ENCODE measurements around the gene PSKH1.
"Not testable (repeated sequence)": the region's sequence is repeated elsewhere in the genome, so short reads cannot be mapped to it uniquely, and the experiment has no call there.

The PSKH1 gene

DNA sequence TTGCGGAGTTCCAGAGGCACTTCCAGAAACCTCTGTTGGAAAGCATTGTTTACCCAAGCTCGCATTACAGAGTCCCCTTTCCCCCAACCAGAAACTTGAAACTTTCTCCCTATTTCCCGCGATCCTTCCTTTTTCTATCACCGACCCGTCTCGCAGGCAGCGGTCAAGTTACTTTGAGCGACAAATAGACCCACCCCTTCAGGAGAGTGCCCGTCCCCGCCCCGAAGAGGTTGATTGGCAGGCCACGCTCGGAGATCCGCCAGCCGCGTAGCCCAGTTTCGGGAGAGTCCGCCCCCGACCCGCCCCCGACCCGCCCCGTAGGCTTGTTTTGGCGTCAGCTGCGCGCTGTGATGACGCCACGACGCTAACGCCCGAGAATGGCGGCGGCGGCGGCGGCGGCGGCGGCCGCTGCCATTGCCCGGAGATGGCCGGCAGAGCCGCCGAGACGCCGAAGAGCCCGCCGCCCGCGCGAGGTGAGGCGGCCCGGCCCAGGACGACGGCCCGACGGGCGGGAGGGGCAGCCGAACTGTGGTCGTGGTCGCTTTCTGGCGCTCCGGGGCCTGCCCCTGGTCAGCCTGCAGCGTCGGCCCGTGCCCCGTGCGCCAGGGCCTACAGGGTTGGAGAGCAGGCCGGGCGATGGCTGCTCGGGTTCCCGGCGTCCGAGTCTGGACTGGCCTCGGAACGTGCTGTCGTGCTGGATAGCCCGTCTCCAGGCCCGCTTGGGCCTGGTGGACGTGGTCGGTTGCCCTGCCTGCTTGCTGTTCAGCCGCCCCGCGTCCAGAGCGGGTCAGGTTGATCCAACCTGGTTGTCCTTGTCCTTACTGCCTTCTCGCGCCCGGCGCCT is at the start of gene PSKH1:
Gene PSKH1 (plus strand): TSS at position 356 of the 844 bp plus-strand sequence. CDS start 15,496 bp downstream, outside the sequence.
- DNase-seq (ENCODE audit: low read depth): peak; percentile 91

DNA sequence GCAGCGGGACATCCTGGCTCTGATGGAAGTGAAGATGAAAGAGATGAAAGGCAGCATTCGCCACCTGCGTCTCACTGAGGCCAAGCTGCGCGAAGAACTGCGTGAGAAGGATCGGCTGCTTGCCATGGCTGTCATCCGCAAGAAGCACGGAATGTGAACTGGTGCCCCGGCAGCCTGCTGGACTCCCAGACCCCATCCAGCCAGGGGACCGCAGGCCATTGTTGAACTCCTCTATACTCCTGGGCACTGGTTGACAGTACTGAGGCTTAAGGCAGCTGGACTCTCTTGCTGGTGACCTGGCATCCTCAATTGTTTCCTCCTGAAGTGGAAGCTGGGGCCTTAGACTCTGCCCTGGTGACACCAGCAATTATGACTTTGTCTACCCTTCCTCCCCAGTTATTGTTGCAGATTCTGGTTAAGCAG is 49.7 kb upstream of the PSKH1 start:
- no peak for DNase-seq (ENCODE audit: low read depth)

DNA sequence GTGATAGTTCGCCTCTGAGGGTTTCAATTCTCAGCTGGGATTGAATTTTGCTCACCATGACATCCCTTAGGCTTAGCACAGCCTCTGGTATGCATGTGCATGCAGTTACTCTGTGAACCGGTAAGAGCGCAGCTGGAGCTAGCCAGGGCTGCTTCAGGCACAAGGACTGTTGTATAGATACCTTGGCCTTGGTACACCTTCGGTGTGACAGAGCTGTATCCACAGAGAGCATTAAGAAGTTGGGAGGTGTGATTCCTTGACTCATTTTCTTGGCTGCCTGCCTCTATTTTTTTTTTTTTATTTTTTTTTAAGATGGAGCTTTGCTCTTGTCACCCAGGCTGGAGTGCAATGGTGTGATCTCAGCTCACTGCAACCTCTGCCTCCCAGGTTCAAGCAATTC is 48.6 kb upstream of the PSKH1 start:
- DNase-seq (ENCODE audit: low read depth): no peak

DNA sequence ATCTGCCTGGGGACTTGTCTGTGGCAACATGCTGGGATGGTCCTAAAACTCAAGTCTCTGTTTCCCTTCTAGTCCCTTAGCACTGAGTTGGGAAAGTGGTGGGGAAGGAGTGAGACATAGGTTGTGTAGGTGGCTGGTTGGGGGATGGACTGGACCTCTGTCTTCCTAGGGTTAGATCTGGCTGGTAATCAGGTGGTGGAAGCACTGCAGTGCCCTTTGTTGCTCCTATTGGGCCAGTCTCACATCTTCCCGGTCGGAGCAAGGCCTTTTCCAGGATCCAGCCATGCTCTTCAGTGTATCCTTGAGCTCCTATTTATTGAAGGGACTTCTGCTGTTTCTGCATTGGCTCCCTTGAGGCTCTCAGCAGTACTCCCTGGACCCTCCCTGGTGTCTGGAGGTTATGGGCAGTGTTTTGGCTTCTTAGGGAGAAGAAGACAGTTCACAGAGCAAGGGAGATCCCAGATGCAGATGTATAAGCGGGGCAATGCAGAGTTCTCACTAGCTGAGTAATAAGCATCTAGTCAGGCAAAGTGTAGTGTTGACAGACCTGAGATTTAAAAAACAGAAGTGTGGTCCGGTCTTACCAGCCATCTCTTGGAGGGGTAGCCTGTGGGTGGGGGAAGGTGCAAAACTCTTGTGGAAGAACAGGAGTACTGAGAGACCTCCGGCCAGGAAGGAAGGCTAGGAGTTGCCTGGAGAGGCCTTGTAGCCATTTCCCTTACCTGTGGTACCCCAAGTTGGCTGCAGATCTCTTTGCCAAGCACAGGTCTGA is 47.6 kb upstream of the PSKH1 start:
- DNase-seq (ENCODE audit: low read depth): no peak

DNA sequence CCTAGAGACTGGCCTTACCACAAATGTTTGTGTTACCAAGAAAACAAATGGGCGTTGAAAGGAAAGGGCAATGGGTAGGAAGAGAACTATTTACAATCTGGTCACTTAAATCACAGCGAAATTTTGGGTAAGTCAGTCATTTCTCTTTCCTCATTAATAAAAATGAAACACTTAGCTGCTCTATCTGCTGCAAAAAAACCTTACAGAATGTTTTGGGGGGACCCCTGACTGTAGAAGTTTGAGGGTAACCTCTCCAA is 47.1 kb upstream of the PSKH1 start:
- no peak for DNase-seq (ENCODE audit: low read depth)

DNA sequence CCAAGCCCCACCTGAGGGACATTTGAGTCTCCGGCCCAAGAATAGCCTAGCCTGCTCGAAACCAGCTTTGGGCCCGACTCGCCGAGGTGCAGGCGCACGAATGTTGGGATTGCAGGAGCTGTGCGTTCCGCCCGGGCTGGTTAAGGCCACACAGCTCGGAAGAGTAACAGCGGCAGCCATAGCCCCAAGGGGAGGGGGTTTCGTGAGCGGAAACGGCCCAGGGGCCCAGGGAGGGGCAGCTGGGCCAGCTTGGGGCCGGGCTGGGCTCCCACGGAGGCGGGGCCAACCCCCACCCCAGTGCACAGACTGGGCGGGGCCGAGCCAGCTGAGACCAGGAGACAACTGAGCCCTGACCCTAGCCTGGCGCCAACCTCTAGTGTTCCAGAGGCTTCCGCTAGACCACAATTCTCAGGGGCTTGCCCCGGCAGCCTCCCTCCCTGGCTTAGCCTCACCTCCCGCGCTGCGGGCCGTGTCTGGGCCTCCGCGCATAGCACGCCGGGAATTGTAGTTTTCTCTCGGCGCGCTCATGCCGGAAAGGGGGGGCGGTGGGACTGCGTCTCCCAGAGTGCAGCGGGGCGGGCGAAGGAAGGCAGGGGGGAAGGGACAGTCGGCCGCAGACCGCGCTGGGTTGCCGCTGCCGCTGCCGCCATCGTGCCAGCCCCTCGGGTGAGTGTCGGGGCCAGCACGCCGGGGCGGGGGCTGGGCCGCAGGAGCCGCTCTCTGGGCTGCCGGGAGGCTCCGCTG is 46.6 kb upstream of the PSKH1 start, which contains the start of gene NUTF2:
Gene NUTF2 (plus strand): TSS at position 614 of the 744 bp plus-strand sequence. CDS start 18,198 bp downstream, outside the sequence.
- DNase-seq (ENCODE audit: low read depth): peak; percentile 91

DNA sequence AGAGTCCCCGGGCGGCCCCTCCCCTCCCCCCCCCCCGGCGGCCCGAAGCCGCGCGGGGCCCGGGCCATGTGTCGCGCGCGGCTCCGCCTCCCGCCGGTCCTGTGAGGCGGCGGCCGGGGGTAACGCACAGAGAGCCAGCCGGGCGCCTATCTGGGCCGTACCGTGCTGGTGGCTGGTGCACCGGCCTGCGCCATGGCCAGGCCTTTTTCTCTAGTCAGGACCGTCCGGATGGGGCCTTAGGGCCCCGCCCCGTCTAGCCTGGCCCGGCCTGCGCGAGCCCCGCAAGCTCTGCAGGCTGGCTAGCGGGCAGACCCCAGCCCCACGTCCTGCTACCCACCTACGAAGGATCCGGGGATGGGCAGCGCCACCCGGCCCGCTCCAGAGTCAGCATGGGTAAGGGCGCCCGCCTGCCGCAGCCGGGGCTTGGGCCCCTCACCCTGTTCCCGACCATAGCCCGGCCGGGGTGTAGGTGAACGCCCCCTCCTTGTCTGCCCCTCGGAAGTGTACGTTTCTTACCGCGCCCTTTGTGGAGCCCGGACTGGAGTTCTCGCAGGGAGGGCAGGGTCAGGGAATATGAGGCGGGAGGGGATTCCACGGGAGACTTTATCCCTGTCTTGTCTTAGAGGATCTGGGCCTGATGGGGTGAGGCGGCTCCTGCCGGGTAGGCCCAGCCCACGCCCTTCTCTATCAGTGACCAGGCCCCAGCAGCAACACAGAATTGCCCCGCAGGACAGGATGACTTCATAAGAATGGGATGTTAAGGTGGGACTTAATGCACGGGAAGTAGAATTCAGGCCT is 45.8 kb upstream of the PSKH1 start, which contains the start of gene CENPT:
Gene CENPT (minus strand): TSS at position 630 of the 798 bp plus-strand sequence. CDS start 13,834 bp downstream, outside the sequence.
- DNase-seq (ENCODE audit: low read depth): no peak

DNA sequence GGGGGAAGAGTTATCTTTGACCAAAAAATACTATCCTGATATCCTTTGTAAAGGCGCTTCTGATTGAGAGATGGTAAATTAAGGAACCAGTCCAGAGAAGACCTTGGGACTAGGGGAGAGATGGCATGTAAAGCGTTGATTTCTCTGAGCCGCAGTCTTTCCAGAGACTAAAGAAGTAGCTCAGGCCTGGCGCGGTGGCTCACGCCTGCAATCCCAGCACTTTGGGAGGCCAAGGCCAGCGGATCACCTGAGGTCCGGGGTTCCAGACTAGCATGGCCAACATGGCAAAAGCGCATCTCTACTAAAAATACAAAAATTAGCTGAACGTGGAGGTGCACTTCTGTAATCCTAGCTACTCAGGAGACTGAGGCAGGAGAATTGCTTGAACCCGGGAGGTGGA is 44.9 kb upstream of the PSKH1 start:
- no peak for DNase-seq (ENCODE audit: low read depth)

DNA sequence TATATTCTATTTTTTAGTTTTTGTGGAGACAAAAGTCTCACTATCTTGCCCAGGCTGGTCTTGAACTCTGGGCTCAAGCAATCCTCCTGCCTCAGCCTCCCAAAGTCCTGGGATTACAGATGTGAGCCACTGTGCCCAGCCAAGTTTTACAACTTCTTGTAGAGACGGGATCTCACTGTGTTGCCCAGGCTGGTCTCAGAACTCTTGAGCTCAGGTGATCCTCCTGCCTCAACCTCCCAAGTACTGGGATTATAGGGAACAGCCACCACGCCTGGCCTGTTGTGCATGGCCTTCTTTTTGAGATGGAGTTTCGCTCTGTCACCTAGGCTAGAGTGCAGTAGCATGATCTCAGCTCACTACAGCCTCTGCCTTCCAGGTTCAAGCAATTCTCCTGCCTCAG is 39.4 kb upstream of the PSKH1 start:
- no peak for DNase-seq (ENCODE audit: low read depth)

DNA sequence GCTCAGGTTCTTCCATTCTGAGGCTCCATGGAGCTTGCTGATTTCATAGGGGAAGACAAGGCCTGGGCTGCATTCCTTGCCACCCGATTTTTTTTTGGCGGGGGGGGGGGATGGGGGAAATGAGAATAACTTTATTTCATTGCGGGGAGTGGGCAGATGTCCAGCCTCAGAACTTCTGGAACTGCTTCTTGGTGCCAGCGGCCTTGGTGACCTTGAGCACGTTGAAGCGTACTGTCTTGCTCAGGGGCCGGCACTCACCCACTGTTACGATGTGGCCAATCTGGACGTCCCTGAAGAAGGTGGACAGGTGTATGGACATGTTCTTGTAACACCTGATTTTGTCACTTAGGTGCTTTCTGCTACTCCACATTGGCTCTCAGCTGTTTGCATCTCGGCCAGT is 37.3 kb upstream of the PSKH1 start:
- DNase-seq (ENCODE audit: low read depth): no peak

DNA sequence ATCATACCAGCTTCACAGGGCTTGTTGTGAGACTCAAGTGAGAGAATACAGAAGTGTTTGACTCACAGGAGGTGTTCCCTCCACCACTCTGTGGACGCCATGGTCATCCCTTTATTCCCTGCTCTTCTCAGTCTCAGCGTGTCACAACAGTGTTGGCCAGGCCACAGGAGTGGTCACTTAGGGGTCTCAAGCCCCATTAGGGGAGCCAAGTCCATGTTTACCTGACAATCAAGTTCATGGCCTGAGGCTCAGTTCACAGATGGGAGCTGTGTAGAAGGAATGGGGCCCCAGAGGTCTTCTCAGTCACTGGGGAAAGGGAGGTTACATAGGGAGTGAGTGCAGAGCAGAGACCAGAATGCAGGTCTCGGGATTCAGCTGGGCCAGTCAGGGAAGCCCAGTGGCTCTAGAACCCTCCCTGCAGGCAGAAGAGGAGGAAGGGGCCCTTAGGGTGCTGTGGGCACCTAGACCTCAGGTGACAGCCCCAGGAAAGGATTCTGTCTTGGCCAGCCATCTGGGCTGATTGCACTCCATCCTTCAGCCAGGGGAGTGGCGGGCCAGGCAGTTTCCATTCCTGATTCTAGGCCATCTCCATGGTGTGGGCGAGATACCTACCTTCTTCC is 36.0 kb upstream of the PSKH1 start:
- no peak for DNase-seq (ENCODE audit: low read depth)

DNA sequence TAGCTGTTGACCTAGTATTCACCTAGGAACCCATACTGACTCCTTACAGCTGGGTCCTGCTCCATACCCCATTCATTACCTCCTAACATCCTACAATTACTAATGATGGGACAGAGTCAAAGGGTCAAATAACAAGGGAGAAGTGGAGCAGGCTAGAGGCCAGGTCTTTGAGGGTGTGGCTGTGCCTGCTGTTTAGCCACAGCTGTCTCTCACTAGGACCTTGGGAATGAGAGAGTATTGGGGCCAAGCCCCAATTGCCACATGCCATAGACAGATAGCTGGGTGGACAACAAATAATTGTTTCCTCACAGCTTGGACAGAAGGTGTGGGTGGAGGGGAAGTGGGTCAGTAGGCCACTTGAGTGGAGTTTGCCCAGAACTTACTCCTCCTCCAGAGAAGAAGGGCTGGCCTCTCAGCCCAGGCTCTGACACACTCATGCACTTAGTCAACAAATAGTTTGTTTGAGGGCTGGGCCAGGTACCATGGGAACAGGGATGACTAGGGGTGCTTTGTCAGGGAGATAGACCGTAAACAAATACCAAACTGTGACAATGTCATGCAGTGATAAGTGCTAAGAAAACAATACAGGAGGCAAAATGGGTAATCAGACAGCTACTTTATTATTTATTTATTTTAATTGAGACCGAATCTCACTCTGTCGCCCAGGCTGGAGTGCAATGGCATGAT is 35.4 kb upstream of the PSKH1 start:
- peak; percentile 9 for DNase-seq (ENCODE audit: low read depth)

DNA sequence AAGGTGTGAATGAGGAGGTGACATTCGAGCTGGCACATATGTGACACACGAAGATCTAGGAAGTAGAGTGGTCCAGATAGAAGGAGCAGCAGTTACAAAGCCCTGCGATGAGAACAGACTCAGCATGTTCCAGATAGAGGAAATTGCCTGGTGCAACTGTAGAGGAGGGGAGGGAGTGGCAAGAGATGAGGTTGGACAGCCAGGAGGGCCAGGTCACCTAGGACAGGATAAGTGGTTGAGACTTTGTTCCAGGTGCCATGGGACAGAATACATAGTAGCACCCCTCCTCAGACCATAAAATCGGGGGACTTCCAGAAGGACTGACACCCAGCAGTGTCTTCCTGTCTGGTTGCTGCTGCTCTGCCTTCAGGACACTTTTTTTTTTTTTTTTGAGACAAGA is 34.6 kb upstream of the PSKH1 start:
- no peak for DNase-seq (ENCODE audit: low read depth)

DNA sequence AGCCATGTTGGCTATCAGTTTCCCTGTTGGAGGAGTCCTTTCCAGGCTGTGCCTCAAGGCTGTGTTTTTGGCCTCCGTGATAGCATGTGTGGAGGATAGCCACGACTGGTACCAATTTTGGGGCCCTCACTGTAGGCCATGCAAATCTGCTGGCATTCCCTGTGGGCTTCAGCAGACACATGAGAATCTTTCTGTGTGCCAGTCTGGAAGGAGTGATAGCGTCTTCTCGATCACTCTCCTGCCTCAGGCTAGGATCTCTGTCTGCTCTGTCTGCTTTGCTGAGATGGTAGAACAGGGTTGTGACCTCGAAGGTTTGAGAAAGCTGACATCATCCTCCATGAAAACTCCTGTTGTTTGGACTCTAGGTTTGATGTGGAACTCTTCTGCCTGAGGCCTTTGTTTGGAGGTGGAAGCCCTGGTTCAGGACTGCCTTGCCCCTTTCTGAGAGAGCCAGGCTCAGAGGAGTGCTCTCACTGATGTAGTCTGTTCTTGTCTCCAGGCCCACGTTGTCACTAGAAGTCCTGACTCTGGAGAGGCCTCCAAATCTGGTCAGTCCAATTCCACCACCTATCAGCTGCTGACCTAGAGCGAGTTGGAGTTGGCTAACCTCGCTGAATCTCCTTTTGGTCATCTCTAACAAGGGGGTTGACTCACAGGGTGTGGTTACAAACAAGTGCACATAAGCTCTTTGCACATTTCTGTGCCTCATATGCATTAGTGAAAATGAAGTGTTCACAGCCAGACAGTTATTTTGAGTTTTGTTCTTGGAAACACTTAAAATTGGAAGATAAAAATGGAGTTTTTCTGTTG is 32.3 kb upstream of the PSKH1 start:
- no peak for DNase-seq (ENCODE audit: low read depth)

DNA sequence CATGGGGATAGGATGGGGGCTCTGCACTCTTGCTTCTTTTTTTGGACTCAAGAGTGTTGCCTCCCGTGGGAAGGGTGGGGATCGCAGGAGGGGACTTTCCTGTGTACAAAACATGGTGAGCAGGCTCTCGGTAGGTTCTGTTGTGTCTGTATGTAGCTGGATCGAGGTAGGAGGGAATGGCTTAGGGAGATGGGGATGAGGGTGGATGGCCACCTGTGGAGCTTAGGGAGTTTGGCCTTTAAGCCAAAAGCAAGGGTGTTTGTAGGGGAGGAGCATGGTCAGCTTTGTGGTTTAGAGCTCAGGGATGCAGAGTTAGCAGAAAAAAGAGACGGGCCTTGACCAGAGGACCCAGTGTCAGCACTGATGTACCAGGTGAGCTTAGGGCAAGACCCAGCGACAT is 31.2 kb upstream of the PSKH1 start:
- no peak for DNase-seq (ENCODE audit: low read depth)

DNA sequence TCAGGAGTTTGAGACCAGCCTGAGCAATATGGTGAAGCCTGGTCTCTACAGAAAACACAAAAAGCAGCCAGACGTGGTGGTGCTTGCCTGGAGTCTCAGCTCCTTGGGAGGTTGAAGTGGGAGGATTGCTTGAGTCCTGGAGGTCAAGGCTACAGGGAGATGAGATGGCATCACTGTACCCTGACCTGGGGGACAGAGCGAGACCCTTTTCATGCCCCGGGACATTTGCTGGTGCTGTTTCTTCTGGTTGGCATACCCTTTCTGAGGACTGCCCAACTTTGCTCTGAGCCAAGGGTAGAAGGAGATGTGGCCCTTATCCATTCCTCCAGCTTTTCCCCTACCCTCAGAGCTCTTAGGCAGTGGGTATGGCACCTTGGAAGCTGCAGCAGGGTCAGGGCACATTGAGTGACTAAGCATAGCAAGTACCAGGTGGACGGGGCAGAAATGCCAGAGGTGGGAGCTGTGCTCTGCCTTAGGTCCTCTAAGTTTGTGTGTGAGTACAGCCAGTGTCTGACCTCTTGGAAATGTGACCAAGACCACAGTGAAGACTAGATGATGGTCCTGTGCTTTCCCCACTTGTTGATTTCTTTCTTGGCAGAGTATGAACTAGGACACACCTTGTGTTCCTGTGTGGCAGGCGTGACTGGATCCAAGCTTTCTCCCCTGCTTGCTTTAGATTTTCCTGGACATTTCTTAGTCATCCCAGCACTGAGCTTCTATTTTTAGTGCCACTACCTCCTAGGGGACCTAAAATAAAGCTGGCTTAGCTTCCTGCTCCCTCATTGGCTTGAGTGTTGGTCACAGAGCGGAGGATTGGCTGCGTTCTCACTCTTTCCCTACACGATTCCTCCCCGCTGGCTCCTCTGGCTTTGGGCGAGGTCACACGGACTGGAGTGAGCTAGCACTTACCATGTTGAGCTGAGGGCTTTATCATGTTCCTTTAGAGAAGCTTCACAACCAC is 30.2 kb upstream of the PSKH1 start:
- DNase-seq (ENCODE audit: low read depth): no peak

DNA sequence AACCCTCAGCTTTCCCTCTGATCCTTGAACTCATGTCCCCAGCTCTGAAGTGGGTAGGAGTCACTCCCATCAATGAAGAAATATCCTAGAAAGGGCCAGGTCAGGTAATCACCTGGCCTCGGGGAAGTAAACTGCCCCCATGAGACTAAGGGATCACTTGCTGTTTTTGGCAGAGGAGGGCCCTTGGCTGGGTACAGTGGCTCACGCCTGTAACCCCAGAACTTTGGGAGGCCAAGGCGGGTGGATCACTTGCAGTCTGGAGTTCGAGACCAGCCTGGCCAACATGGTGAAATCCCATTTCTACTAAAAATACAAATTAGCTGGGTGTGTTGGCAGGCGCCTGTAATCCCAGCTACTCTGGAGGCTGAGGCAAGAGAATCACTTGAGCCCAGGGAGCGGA is 29.0 kb upstream of the PSKH1 start:
- DNase-seq (ENCODE audit: low read depth): not testable (repeated sequence)

DNA sequence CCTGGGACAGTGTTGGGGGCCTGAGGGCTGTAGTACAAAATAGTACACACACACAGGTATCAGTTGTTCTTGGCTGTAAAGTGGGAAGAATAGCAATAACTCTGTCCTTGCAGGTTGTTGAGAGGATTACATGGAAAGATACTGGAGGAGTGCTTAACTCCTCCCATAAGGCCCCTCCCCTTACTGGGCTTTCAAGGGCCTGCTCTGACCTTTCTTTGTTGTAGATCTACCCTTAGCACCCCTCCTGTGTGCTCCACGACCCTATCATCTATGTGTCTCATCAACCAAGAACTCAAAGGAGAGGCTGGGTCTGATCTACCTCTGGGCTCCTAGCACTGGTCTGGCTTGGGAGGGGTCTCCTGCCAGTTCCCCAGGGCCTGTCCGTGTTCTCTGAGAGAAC is 28.5 kb upstream of the PSKH1 start:
- no peak for DNase-seq (ENCODE audit: low read depth)

DNA sequence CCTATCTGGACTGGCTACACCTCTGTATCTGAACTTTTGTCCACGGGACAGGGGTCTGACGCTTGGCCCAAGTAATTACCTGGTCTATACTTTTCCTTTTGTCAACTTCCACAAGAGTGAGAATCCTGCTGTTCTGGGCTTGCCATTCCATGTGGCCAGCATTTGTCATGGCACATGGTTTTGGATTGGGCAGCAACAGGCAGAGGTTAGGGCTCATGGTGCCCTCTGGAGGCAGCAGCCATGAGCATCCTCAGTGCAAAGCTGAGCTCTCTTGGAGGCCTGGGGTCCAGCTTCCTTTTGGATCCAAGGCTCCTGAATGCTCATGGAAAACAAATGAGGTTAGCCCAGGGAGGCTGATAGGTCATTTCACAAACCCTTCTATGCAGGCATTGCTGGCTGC is 27.7 kb upstream of the PSKH1 start:
- DNase-seq (ENCODE audit: low read depth): no peak

Data from activated T-cell treated with anti-CD3 and anti-CD28 coated beads for 1 hour (primary cell).